Spleen (tissue), 7 donors: ENCODE data around the gene PCED1A.

Source experiments
- CTCF ChIP-seq, 11 experiments: fragments of 200-600 bp in 7 of 11; fragments of 450-650 bp in 4 of 11; sonication (generic) in 4 of 11; IDR thresholded peaks in 8 of 11; conservative IDR thresholded peaks in 3 of 11; 1 replicate in 7 of 11; 2 replicates in 4 of 11; pipeline versions ENCODE4 v1.4.0 to v1.8.0; 2016 to 2021; ENCODE audit warnings: antibody characterized with exemption in 11 of 11, inconsistent platforms in 4 of 11, mild to moderate bottlenecking in 1 of 11
- POLR2AphosphoS5 ChIP-seq, 3 donors: sonication (generic); formaldehyde crosslinking; IDR thresholded peaks; one replicate each; pipeline ENCODE4 v1.5.1; 2017; ENCODE audit warnings: antibody characterized with exemption in 3 of 3
- donor health status: DM: no; HTN: no; CAD: no; lungs with moderate emphysema.
- donor health status: DM: no; HTN: no; CAD: no.
- donor health status: DM: no; HTN: no; CAD: no.

GRCh38 chr20:2872459-2873009 is 32.1 kb upstream of the PCED1A start:
- TF ChIP-seq CTCF (IDR thresholded peaks at IDR 0.05 in 8 of 11, conservative IDR thresholded peaks at IDR 0.05 in 3 of 11) (peak in 9 of 11 experiments; percentile 6 to 63 (median 37)), POLR2AphosphoS5 (IDR thresholded peaks at IDR 0.05) (peak in 1 of 3 donors; percentile 4)
